ENCODE data around the gene PCIF1.

- TF ChIP-seq CTCF (IDR thresholded peaks at IDR 0.05; ENCODE audit: poor library complexity) (no peak), EZH2 (IDR thresholded peaks at IDR 0.05; ENCODE audit: borderline replicate concordance) (no peak), EZH2phosphoT487 (IDR thresholded peaks at IDR 0.05; ENCODE audit: low read depth, severe bottlenecking, unreplicated experiment) (no peak)
Observed at GRCh38 chr20:45934046-45934585, 367 bp upstream of the PCIF1 start.
